Measurements from ENCODE around the gene MEF2C. TPM values are rescaled to one million over a fixed set of nuclear protein-coding genes. Genes with fewer than 3 reads are reported as not detected.
"Not testable (repeated sequence)": the region's sequence is repeated elsewhere in the genome, so short reads cannot be mapped to it uniquely, and the experiment has no call there.

Gene MEF2C
- total RNA-seq: 0.44 and 0.47 TPM in 2 replicates

DNA sequence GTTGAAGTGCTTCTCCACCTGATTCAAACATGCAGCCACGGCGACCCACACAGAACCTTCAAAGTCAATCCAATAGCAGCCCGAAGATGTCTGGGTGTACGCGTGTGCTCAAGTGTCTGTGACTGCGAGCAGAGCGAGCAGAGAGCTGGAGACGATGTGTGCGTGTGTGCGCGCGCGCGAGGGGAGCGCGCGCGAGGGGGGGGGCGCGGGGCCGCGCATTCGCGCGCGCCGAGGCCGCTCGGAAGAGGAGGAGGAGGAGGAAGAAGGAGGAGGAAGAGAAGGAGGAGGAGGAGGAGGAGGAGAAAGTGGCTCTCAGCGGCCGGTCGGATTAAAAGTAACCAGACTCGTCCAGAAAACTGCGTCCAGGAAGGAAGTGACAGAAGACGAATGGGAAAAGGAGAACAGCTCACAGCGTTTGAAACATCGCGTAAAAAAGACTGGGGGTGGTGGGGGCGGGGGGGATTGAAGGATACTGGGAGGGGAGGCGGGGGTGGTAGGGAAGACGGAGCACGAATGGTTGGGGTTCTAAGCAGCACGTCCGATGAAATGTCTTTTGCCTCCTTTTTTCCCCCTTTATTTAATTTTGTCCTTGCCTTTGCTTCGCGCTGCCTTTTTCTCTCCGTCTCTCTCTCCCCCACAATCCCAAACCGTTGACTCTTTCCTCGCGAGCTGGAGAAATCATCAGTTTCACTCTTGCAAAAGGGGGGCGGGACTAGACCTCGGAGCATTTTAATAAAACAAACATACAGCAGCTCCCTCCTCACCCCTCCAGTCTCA is at the start of gene MEF2C:
Gene MEF2C, minus strand, starts transcription at position 126 of the 777 bp plus-strand sequence. CDS start 59,396 bp downstream, outside the sequence.
- H3K9me3 Mint-ChIP-seq: no peaks in the 10 kb centered on the region
- no peak within 1 kb of the TSS for H3K27ac Mint-ChIP-seq
- no peak for DNase-seq (ENCODE audit: low spot score)
- peaks cover 21% of the 10 kb centered on the region for H3K4me1 Mint-ChIP-seq (ENCODE audit: low read depth)
- no peaks in the 10 kb centered on the region for H3K36me3 Mint-ChIP-seq (ENCODE audit: low read depth)
- peak within 1 kb of the TSS; percentile 87 for H3K4me3 Mint-ChIP-seq
- intact Hi-C loops (cut with micrococcal nuclease): loop anchor here (2.0 to 10.0 kb wide), 8 partner anchors 56 to 1672 kb away; partner anchors contain the start of gene ADGRV1
- H3K27me3 Mint-ChIP-seq (ENCODE audit: insufficient read depth): peaks cover 59% of the 10 kb centered on the region

DNA sequence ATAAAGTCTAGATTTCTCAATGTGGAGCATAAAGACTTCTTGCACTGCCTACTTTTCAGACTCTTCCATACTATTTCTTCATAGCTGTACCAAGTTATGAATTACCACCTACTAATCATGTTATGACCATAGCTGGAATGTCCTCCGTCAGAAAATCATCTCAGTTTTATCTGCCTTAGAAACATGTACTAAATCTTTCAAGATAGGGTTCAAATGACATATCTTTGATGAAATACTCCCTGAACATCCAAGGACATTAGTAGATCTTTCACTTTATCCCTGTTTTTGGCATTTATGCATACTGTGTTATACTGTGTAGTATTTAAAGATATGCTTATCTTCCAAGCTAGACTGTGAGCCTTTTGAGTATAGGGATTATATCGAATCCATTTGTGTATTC is 49.6 kb upstream of the MEF2C start:
- no peaks in the 10 kb centered on the region for H3K27me3 Mint-ChIP-seq (ENCODE audit: insufficient read depth)
- intact Hi-C loops (cut with micrococcal nuclease): no loop called here
- no peaks in the 10 kb centered on the region for H3K4me1 Mint-ChIP-seq (ENCODE audit: low read depth)
- no peak for DNase-seq (ENCODE audit: low spot score)
- H3K36me3 Mint-ChIP-seq (ENCODE audit: low read depth): no peaks in the 10 kb centered on the region
- no peaks in the 10 kb centered on the region for H3K9me3 Mint-ChIP-seq
- H3K4me3 Mint-ChIP-seq: no peak overlapping the region
- no peak overlapping the region for H3K27ac Mint-ChIP-seq

DNA sequence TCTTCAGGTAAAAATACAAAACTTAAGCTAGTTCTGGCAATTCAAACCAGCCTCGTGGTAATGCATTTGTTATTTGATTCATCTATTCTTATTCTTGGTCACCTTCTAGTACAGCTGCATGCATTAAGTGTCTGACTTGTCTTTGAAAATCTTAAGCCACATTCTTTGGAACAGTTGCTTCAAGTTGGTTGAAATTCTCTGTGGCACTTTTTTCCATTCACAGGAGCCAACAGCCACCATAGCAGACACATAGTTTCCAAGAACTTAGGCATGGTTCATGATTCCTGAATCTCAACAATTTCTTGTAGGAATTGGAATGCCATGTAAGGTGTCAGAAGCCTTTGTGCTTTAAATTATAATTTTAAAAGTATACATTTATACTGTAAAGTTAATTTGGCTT is 47.4 kb upstream of the MEF2C start:
- intact Hi-C loops (cut with micrococcal nuclease): no loop called here
- Mint-ChIP-seq H3K36me3 (ENCODE audit: low read depth) (no peaks in the 10 kb centered on the region), H3K4me1 (ENCODE audit: low read depth) (no peaks in the 10 kb centered on the region), H3K4me3 (no peak overlapping the region), H3K9me3 (no peaks in the 10 kb centered on the region), H3K27me3 (ENCODE audit: insufficient read depth) (no peaks in the 10 kb centered on the region), H3K27ac (no peak overlapping the region)
- DNase-seq (ENCODE audit: low spot score): no peak

DNA sequence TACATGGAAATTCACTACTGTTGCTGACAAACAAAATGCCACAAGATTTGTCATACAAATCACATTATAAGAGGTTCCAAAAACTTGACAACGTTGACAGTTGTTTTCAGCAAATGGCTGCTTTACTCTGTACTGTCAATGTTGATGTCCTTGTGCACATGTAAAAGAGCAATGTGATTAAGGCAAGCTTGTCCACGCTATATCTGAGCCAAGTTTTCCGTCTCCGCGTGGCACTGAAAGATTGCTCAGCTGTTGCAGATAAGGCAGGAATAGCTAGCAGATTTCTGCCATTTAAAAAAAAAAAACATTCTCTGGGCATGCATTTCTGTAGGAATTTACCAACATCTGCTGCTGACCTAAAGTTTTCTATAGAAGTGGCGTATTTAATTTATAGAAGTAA is 46.4 kb upstream of the MEF2C start:
- H3K36me3 Mint-ChIP-seq (ENCODE audit: low read depth): no peaks in the 10 kb centered on the region
- no peaks in the 10 kb centered on the region for H3K9me3 Mint-ChIP-seq
- H3K27ac Mint-ChIP-seq: no peak overlapping the region
- intact Hi-C loops (cut with micrococcal nuclease): no loop called here
- no peaks in the 10 kb centered on the region for H3K4me1 Mint-ChIP-seq (ENCODE audit: low read depth)
- H3K27me3 Mint-ChIP-seq (ENCODE audit: insufficient read depth): no peaks in the 10 kb centered on the region
- no peak for DNase-seq (ENCODE audit: low spot score)
- no peak overlapping the region for H3K4me3 Mint-ChIP-seq

DNA sequence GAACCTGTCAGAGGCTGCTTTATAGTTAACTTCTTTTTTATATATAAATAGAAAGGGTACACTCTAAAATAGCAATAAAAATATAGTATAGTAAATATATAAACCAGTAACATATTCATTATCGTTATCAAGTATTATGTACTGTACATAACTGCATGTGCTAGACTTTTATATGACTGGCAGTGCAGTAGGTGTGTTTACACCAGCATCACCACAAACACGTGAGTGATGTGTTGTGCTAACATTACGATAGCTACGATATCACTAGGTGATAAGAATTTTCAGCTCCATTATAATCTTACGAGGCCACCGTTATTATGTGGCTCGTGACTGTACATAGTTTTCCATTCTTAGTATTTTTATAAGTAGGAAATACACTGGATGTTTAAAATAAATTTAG is 43.8 kb upstream of the MEF2C start:
- no peak for DNase-seq (ENCODE audit: low spot score)
- Mint-ChIP-seq H3K9me3 (no peaks in the 10 kb centered on the region), H3K27ac (no peak overlapping the region), H3K4me1 (ENCODE audit: low read depth) (no peaks in the 10 kb centered on the region), H3K27me3 (ENCODE audit: insufficient read depth) (no peaks in the 10 kb centered on the region), H3K4me3 (no peak overlapping the region), H3K36me3 (ENCODE audit: low read depth) (no peaks in the 10 kb centered on the region)
- intact Hi-C loops (cut with micrococcal nuclease): no loop called here

DNA sequence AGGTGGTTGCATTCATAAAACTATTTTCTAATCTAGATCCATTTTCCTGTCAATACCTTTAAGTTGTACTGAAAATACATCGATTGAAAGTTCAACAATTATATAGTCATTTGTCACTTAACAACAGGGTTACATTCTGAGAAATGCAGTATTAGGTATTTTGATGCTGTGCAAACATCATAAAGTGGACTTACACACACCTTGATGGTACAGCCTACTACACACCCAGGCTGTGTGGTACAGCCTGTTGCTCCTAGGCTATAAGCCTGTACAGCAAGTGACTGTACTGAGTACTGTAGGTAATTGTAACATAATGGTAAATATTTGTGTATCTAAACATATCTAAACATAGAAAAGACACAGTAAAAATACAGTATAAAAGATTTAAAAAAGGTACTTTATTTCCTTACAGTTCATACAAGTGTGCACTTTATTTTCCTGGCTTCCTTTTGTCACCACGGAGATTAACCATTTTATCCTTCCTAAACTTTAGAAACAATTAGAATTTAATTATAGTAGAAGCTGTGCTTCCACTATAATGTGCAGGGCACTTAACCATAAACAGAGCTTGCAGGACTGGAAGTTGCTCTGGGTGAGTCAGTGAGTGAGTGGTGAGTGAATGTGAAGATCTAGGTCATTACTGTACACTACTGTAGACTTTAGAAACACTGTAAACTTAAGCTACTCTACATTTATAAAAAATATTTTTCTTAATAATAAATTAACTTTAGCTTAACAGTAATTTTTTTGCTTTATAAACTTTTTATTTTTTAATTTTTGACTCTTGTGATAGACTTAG is 42.9 kb upstream of the MEF2C start:
- Mint-ChIP-seq H3K27me3 (ENCODE audit: insufficient read depth) (no peaks in the 10 kb centered on the region), H3K9me3 (no peaks in the 10 kb centered on the region), H3K4me3 (no peak overlapping the region), H3K27ac (no peak overlapping the region), H3K4me1 (ENCODE audit: low read depth) (no peaks in the 10 kb centered on the region), H3K36me3 (ENCODE audit: low read depth) (no peaks in the 10 kb centered on the region)
- no peak for DNase-seq (ENCODE audit: low spot score)
- intact Hi-C loops (cut with micrococcal nuclease): no loop called here

DNA sequence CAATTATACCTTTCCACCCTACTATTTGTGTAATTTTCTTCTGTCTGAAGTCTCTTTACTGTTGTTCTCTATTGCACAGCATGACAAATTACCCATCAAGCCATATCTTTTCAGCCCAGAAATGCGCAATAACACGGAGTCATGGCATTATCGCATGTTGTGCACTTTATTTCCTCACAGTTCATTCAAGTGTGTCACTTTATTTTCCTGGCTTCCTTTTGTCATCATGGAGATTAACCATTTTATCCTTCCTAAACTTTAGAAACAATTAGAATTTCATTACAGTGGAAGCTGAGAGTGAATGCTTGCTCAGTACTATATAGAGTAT is 41.3 kb upstream of the MEF2C start:
- intact Hi-C loops (cut with micrococcal nuclease): no loop called here
- Mint-ChIP-seq H3K4me1 (ENCODE audit: low read depth) (no peaks in the 10 kb centered on the region), H3K4me3 (no peak overlapping the region)

DNA sequence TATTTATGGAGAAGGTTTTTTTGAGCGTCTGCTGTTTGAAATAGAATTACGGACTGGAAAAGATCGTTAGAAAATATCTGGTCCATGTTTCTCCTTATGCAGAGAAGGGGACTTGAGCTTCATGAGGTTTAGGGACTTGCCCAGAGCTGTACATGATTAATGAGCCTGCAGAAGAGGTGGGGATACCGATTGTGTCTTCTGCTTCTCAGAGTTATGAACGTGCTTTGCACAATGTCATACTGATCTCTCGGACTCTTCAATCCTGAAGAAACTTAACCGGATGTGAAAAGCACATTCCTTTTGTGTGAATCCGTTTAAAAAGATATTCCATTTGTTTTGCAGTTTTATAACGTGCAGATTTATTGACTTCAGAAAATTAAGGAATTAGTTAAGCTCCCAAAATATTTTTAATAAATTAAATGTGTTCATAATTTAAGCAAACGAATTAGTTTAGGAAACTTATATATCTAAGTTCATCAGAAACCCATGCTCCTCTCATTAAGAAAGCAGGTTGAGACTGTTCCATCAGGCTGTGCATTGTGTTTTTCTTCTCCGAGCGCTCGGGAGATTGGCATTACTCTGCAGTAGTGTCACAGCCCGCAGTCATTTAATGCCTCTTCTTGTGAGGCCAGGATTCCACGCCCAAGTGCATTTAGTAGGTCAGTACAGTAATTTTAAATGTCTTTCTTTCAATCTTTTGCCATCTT is 40.8 kb upstream of the MEF2C start:
- no peak for DNase-seq (ENCODE audit: low spot score)
- Mint-ChIP-seq H3K4me3 (no peak overlapping the region), H3K9me3 (no peaks in the 10 kb centered on the region), H3K4me1 (ENCODE audit: low read depth) (no peaks in the 10 kb centered on the region), H3K27me3 (ENCODE audit: insufficient read depth) (no peaks in the 10 kb centered on the region), H3K27ac (no peak overlapping the region), H3K36me3 (ENCODE audit: low read depth) (no peaks in the 10 kb centered on the region)
- intact Hi-C loops (cut with micrococcal nuclease): no loop called here

More for the DNA sequence above, 41.3 kb upstream of the MEF2C start:
- Mint-ChIP-seq H3K9me3 (no peaks in the 10 kb centered on the region), H3K36me3 (ENCODE audit: low read depth) (no peaks in the 10 kb centered on the region), H3K27me3 (ENCODE audit: insufficient read depth) (no peaks in the 10 kb centered on the region), H3K27ac (no peak overlapping the region)
- DNase-seq (ENCODE audit: low spot score): no peak

DNA sequence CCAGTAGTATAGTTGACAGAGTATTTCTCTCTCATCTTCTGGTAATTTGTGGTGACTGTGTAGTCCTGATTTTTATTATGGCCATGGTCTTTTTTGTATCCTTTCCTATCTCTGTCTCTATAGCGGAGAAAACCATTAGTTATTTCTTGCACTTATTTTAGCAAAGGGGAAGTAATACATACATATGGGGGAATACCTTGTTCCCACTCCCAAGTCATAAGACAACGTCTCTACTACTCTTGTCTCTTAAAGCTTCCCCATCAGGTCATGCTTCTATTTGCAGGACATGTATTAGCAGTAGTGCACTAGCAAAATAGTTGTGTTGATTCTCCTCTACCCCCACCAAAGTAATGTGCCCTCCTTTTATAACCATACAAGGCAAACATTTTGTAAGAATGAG is 29.8 kb upstream of the MEF2C start:
- H3K9me3 Mint-ChIP-seq; intact Hi-C loops (cut with micrococcal nuclease); H3K4me3 Mint-ChIP-seq; H3K27ac Mint-ChIP-seq; H3K36me3 Mint-ChIP-seq (ENCODE audit: low read depth); H3K4me1 Mint-ChIP-seq (ENCODE audit: low read depth); H3K27me3 Mint-ChIP-seq (ENCODE audit: insufficient read depth); DNase-seq (ENCODE audit: low spot score): not testable (repeated sequence)

DNA sequence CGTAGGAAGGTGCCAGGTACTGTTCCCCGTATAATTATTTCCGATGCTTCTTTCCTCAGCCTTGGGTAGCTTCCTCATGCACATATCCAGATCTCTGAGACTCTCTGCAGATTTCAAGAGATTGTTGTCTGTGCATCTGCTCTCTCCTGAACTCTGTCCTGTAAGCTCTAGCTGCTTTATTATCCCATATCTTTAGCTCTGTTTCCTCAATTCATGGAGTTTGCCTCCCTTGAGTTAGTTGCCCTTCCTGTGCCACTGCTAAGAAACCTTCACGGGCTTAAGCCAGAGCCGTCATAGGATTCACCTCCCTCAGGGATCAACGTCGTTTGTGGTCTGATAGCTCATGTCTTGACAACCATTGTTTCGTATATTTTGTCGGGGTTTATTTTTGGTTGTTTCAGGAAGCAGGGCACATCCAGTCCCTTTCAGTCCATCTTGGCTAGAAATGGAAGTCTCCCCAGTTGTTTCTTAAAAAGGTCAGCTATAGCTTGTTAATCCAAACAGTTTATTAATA is 28.1 kb upstream of the MEF2C start:
- H3K9me3 Mint-ChIP-seq; H3K4me1 Mint-ChIP-seq (ENCODE audit: low read depth); H3K27ac Mint-ChIP-seq; H3K27me3 Mint-ChIP-seq (ENCODE audit: insufficient read depth); intact Hi-C loops (cut with micrococcal nuclease); H3K36me3 Mint-ChIP-seq (ENCODE audit: low read depth); H3K4me3 Mint-ChIP-seq; DNase-seq (ENCODE audit: low spot score): not testable (repeated sequence)

DNA sequence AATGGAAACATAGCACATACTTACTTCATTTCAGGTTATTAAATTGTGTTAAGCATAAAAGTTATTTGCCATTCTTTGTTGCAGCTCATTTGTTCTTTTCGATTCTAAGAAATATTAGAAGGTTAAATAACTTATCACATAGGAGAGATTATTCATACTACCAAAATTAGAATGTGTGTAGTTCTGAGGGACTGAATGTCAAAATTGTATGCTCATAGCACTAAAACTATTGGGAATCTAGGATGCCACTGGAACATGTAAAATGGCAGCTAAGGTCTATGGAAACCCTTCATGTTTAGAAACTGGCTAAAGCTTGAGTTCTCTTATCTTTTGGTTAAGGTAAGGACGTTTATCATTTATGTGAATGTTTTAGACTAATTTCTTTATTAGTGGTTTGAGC is 21.5 kb upstream of the MEF2C start:
- H3K9me3 Mint-ChIP-seq; H3K4me3 Mint-ChIP-seq; H3K27ac Mint-ChIP-seq; H3K27me3 Mint-ChIP-seq (ENCODE audit: insufficient read depth); H3K4me1 Mint-ChIP-seq (ENCODE audit: low read depth); DNase-seq (ENCODE audit: low spot score); intact Hi-C loops (cut with micrococcal nuclease); H3K36me3 Mint-ChIP-seq (ENCODE audit: low read depth): not testable (repeated sequence)

DNA sequence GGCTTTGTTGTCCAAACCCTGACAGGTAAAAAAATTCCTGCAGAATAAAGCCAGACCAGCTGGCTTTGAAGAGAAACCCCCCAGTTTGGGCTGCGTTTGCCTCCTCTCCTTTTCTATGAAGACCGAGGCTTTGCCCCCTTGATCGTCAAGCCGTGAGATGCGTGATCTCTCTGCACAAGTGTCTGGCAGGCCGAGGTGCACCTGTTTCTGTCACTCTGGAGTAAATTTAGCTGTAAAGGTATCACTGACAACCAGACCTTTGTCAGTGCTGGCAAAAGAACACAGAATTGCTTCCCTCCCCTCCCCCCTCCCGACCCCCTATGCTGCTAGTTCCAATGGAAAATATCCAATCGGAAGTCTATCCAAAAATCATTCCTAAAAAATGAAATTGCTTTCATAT is 21.0 kb upstream of the MEF2C start:
- intact Hi-C loops (cut with micrococcal nuclease); DNase-seq (ENCODE audit: low spot score); H3K36me3 Mint-ChIP-seq (ENCODE audit: low read depth); H3K9me3 Mint-ChIP-seq; H3K4me1 Mint-ChIP-seq (ENCODE audit: low read depth); H3K27ac Mint-ChIP-seq; H3K4me3 Mint-ChIP-seq; H3K27me3 Mint-ChIP-seq (ENCODE audit: insufficient read depth): not testable (repeated sequence)

DNA sequence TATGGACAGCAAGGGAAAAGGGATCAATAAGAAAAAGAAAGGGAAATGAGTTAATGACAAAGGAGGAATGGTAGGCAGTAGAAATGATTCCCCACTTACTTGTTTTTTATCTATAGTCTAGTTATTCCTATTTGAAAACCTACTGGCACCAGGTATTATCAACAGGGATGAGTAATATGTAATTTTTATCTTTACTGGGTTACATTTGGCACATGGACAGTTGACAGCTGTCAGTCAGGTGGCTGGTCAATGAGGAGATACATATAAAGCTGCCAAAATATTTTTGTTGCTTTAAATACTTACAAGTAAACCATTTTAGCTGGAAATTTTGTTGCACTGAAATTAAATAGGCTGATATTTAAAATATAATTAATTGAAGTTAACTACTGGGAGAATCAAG is 18.1 kb upstream of the MEF2C start:
- H3K36me3 Mint-ChIP-seq (ENCODE audit: low read depth); DNase-seq (ENCODE audit: low spot score); H3K4me3 Mint-ChIP-seq; H3K27ac Mint-ChIP-seq; intact Hi-C loops (cut with micrococcal nuclease); H3K9me3 Mint-ChIP-seq; H3K27me3 Mint-ChIP-seq (ENCODE audit: insufficient read depth); H3K4me1 Mint-ChIP-seq (ENCODE audit: low read depth): not testable (repeated sequence)
